ENCODE measurements around the gene TTC34. TPM values are rescaled to one million over a fixed set of nuclear protein-coding genes. Genes with fewer than 3 reads are reported as not detected.
"Not testable (repeated sequence)": the region's sequence is repeated elsewhere in the genome, so short reads cannot be mapped to it uniquely, and the experiment has no call there.

The TTC34 gene
- total RNA-seq, 2 experiments from 2014 or later, result 1.6 to 1.9 TPM

- H3K27me3 Mint-ChIP-seq, result peaks cover 35% of the 10 kb centered on the region
- peaks cover 14% of the 10 kb centered on the region for H3K9me3 Mint-ChIP-seq
- ChIA-PET CTCF (interaction anchor here (0.9 kb wide), 1 partner anchor 11 kb away, joined by 3 read pairs; no protein-coding TSS in a partner anchor), POLR2A (no interaction called here)
- no peak overlapping the region for H3K4me3 Mint-ChIP-seq
- H3K36me3 Mint-ChIP-seq (ENCODE audit: low read depth), result no peaks in the 10 kb centered on the region
- H3K27ac Mint-ChIP-seq, result no peak overlapping the region
- no peak for DNase-seq
- no peaks in the 10 kb centered on the region for H3K4me1 Mint-ChIP-seq
Observed at GRCh38 chr1:2628191-2628932, 173.1 kb downstream of the TTC34 start.

GRCh38 chr1:2627746-2628145 lies 173.7 kb downstream of the TTC34 start:
- Mint-ChIP-seq H3K4me3 (no peak overlapping the region), H3K4me1 (no peaks in the 10 kb centered on the region), H3K27ac (no peak overlapping the region), H3K36me3 (ENCODE audit: low read depth) (no peaks in the 10 kb centered on the region), H3K27me3 (peaks cover 35% of the 10 kb centered on the region), H3K9me3 (peaks cover 14% of the 10 kb centered on the region)
- DNase-seq, result no peak
- ChIA-PET POLR2A (no interaction called here), CTCF (interaction anchor here (0.9 kb wide), 1 partner anchor 10 kb away, joined by 3 read pairs; no protein-coding TSS in a partner anchor)

GRCh38 chr1:2625748-2626147 lies 175.7 kb downstream of the TTC34 start:
- Mint-ChIP-seq H3K27me3 (peaks cover 33% of the 10 kb centered on the region), H3K9me3 (peaks cover 15% of the 10 kb centered on the region)
- H3K4me3 Mint-ChIP-seq; H3K27ac Mint-ChIP-seq; DNase-seq; CTCF ChIA-PET; POLR2A ChIA-PET; H3K4me1 Mint-ChIP-seq; H3K36me3 Mint-ChIP-seq (ENCODE audit: low read depth): not testable (repeated sequence)

- H3K36me3 Mint-ChIP-seq (ENCODE audit: low read depth), result no peaks in the 10 kb centered on the region
- H3K9me3 Mint-ChIP-seq, result peaks cover 10% of the 10 kb centered on the region
- POLR2A ChIA-PET, result no interaction called here
- H3K4me3 Mint-ChIP-seq, result no peak overlapping the region
- H3K27ac Mint-ChIP-seq, result no peak overlapping the region
- H3K4me1 Mint-ChIP-seq, result no peaks in the 10 kb centered on the region
- no peak for DNase-seq
- CTCF ChIA-PET, result no interaction called here
- peaks cover 29% of the 10 kb centered on the region for H3K27me3 Mint-ChIP-seq
Observed at GRCh38 chr1:2625311-2625710, 176.2 kb downstream of the TTC34 start.

- Mint-ChIP-seq H3K4me3 (no peak overlapping the region), H3K27me3 (peaks cover 24% of the 10 kb centered on the region), H3K9me3 (peaks cover 8% of the 10 kb centered on the region), H3K36me3 (ENCODE audit: low read depth) (no peaks in the 10 kb centered on the region), H3K27ac (no peak overlapping the region), H3K4me1 (no peaks in the 10 kb centered on the region)
- ChIA-PET POLR2A (no interaction called here), CTCF (interaction anchor here (1.1 to 1.2 kb wide), 2 partner anchors 9 to 39 kb away, joined by 3 read pairs; no protein-coding TSS in a partner anchor)
- no peak for DNase-seq
Observed at GRCh38 chr1:2624735-2625300, 176.7 kb downstream of the TTC34 start.

- no peak for DNase-seq
- Mint-ChIP-seq H3K27me3 (peaks cover 21% of the 10 kb centered on the region), H3K4me1 (no peaks in the 10 kb centered on the region), H3K27ac (no peak overlapping the region), H3K36me3 (ENCODE audit: low read depth) (no peaks in the 10 kb centered on the region), H3K4me3 (no peak overlapping the region), H3K9me3 (peaks cover 7% of the 10 kb centered on the region)
- POLR2A ChIA-PET, result no interaction called here
- CTCF ChIA-PET, result interaction anchor here (0.6 to 1.2 kb wide), 3 partner anchors 10 to 38 kb away, joined by 3 read pairs; no protein-coding TSS in a partner anchor
Observed at GRCh38 chr1:2623571-2624337, 177.7 kb downstream of the TTC34 start.

GRCh38 chr1:2617971-2618470 lies 183.5 kb downstream of the TTC34 start:
- CTCF ChIA-PET, result interaction anchor here (1.2 kb wide), 1 partner anchor 10 kb away, joined by 3 read pairs; no protein-coding TSS in a partner anchor
- no peaks in the 10 kb centered on the region for H3K36me3 Mint-ChIP-seq (ENCODE audit: low read depth)
- H3K27ac Mint-ChIP-seq, result no peak overlapping the region
- peaks cover 33% of the 10 kb centered on the region for H3K9me3 Mint-ChIP-seq
- DNase-seq, result no peak
- H3K27me3 Mint-ChIP-seq, result peaks cover 5% of the 10 kb centered on the region
- no peak overlapping the region for H3K4me3 Mint-ChIP-seq
- peaks cover 4% of the 10 kb centered on the region for H3K4me1 Mint-ChIP-seq
- POLR2A ChIA-PET, result no interaction called here

- Mint-ChIP-seq H3K4me1 (peaks cover 4% of the 10 kb centered on the region), H3K4me3 (no peak overlapping the region), H3K36me3 (ENCODE audit: low read depth) (no peaks in the 10 kb centered on the region), H3K9me3 (peaks cover 26% of the 10 kb centered on the region), H3K27me3 (peaks cover 5% of the 10 kb centered on the region), H3K27ac (no peak overlapping the region)
- DNase-seq, result no peak
- ChIA-PET POLR2A (no interaction called here), CTCF (interaction anchor here (1.1 kb wide), 1 partner anchor 11 kb away, joined by 3 read pairs; no protein-coding TSS in a partner anchor)
Observed at GRCh38 chr1:2614145-2614544, 187.3 kb downstream of the TTC34 start.

- CTCF ChIA-PET, result no interaction called here
- H3K27me3 Mint-ChIP-seq, result peaks cover 3% of the 10 kb centered on the region
- POLR2A ChIA-PET, result interaction anchor here (0.7 kb wide), 1 partner anchor 32 kb away, joined by 3 read pairs; no protein-coding TSS in a partner anchor
- no peak for DNase-seq
- H3K4me1 Mint-ChIP-seq, result peaks cover 4% of the 10 kb centered on the region
- no peak overlapping the region for H3K27ac Mint-ChIP-seq
- no peak overlapping the region for H3K4me3 Mint-ChIP-seq
- H3K9me3 Mint-ChIP-seq, result peaks cover 30% of the 10 kb centered on the region
- no peaks in the 10 kb centered on the region for H3K36me3 Mint-ChIP-seq (ENCODE audit: low read depth)
Observed at GRCh38 chr1:2612591-2613365, 188.7 kb downstream of the TTC34 start.

GRCh38 chr1:2611621-2612437 lies 189.7 kb downstream of the TTC34 start:
- peaks cover 4% of the 10 kb centered on the region for H3K4me1 Mint-ChIP-seq
- peaks cover 28% of the 10 kb centered on the region for H3K9me3 Mint-ChIP-seq
- no peak overlapping the region for H3K27ac Mint-ChIP-seq
- H3K27me3 Mint-ChIP-seq, result no peaks in the 10 kb centered on the region
- H3K36me3 Mint-ChIP-seq (ENCODE audit: low read depth), result no peaks in the 10 kb centered on the region
- ChIA-PET CTCF (interaction anchor here (0.7 kb wide), 1 partner anchor 63 kb away, joined by 3 read pairs; no protein-coding TSS in a partner anchor), POLR2A (interaction anchor here (0.7 kb wide), 1 partner anchor 33 kb away, joined by 3 read pairs; no protein-coding TSS in a partner anchor)
- no peak for DNase-seq
- no peak overlapping the region for H3K4me3 Mint-ChIP-seq

- Mint-ChIP-seq H3K4me3 (no peak overlapping the region), H3K27me3 (no peaks in the 10 kb centered on the region), H3K4me1 (no peaks in the 10 kb centered on the region), H3K27ac (no peak overlapping the region), H3K36me3 (ENCODE audit: low read depth) (no peaks in the 10 kb centered on the region), H3K9me3 (peaks cover 21% of the 10 kb centered on the region)
- DNase-seq, result no peak
- CTCF ChIA-PET, result no interaction called here
- POLR2A ChIA-PET, result no interaction called here
Observed at GRCh38 chr1:2611031-2611501, 190.4 kb downstream of the TTC34 start.
